Endothelial cell of umbilical vein (primary cell): Measurements from ENCODE around the gene CTIF. TPM values are rescaled to one million over a fixed set of nuclear protein-coding genes. Genes with fewer than 3 reads are reported as not detected.

Experiments
- BruUV-seq: library from RNA; stranded (reverse); fragments of 400-500 nt; replicated peaks from 2 replicates; lab custom pipeline; 2021; lab: Mats Ljungman, UMichigan
- CTCF ChIA-PET: fragments of 300-600, 350-600 bp; sonication (Branson Sonifier 250); formaldehyde crosslinking; loops from one replicate; lab custom pipeline; 2021; ENCODE audit warnings: antibody characterized with exemption, inconsistent platforms; lab: Charles Lee
- POLR2A ChIA-PET: fragments of 300-600, 350-600 bp; sonication (Branson Sonifier 250); formaldehyde crosslinking; loops from one replicate; lab custom pipeline; 2021; ENCODE audit warnings: antibody characterized with exemption, inconsistent platforms; lab: Charles Lee
- DNase-seq: peaks from one replicate; pipeline ENCODE4 v3.0.0-alpha.2; 2011; ENCODE audit warnings: low read depth, low spot score
- FAIRE-seq: peaks from 2 replicates; lab custom pipeline; 2011; peaks lifted over from hg19 to GRCh38; lab: Jason Lieb, UNC
- H2AFZ ChIP-seq: 2 replicates; pipeline ENCODE4 v1.6.0; 2012; ENCODE audit warnings: low read depth, low read length, control low read depth, inconsistent platforms
- H3K27ac ChIP-seq: 2 replicates; pipeline ENCODE4 v1.5.1; 2011; ENCODE audit warnings: low read depth, mild to moderate bottlenecking, control low read depth, low read length, moderate library complexity; ENCODE audit not compliant: insufficient read depth
- H3K27me3 ChIP-seq, 2 experiments: 2 replicates each; pipeline versions ENCODE4 v1.6.0 to v1.6.1; 2011; ENCODE audit warnings: low read length in 2 of 2, mixed read lengths in 1 of 2; ENCODE audit not compliant: control insufficient read depth in 2 of 2, insufficient read depth in 2 of 2
- H3K36me3 ChIP-seq, 2 experiments: 2 replicates in 1 of 2; 3 replicates in 1 of 2; pipeline ENCODE4 v1.5.1; 2011; ENCODE audit warnings: low read length in 2 of 2, mild to moderate bottlenecking in 1 of 2, moderate library complexity in 1 of 2; ENCODE audit not compliant: control insufficient read depth in 2 of 2, insufficient read depth in 2 of 2; ENCODE audit errors: extremely low read depth in 1 of 2
- H3K4me1 ChIP-seq: 3 replicates; pipeline ENCODE4 v1.5.1; 2011; ENCODE audit warnings: mild to moderate bottlenecking, low read length; ENCODE audit not compliant: control insufficient read depth, insufficient read depth; ENCODE audit errors: extremely low read depth
- H3K4me2 ChIP-seq: 2 replicates; pipeline ENCODE4 v1.6.1; 2011; ENCODE audit warnings: low read length, control low read depth, mixed read lengths; ENCODE audit not compliant: insufficient read depth
- H3K4me3 ChIP-seq, 3 experiments: fragments of 200-600 bp in 1 of 3; sonication (generic), shearing (Covaris generic) in 1 of 3; replicated peaks in 1 of 3; 2 replicates each; pipeline ENCODE4 v1.5.1; 2011 to 2016; ENCODE audit warnings: control low read depth in 3 of 3, low read length in 3 of 3, mild to moderate bottlenecking in 2 of 3, inconsistent platforms in 1 of 3, low read depth in 1 of 3, moderate library complexity in 1 of 3; ENCODE audit not compliant: insufficient read depth in 1 of 3
- H3K79me2 ChIP-seq: 2 replicates; pipeline ENCODE4 v1.6.0; 2012; ENCODE audit warnings: low read length, inconsistent platforms; ENCODE audit not compliant: control insufficient read depth, insufficient read depth
- H3K9ac ChIP-seq: replicated peaks from 2 replicates; pipeline ENCODE3; 2011; ENCODE audit warnings: low read length, control low read depth; ENCODE audit not compliant: insufficient read depth; ENCODE audit errors: extremely low read depth
- H3K9me1 ChIP-seq: replicated peaks from 3 replicates; pipeline ENCODE4 v1.6.0; 2011; ENCODE audit warnings: mild to moderate bottlenecking, low read length; ENCODE audit not compliant: control insufficient read depth, insufficient read depth; ENCODE audit errors: extremely low read depth
- H3K9me3 ChIP-seq: replicated peaks from 2 replicates; pipeline ENCODE4 v1.5.1; 2012; ENCODE audit warnings: low read length, inconsistent platforms; ENCODE audit not compliant: control insufficient read depth, insufficient read depth
- H4K20me1 ChIP-seq: replicated peaks from 2 replicates; pipeline ENCODE3; 2011; ENCODE audit warnings: mild to moderate bottlenecking, low read length; ENCODE audit not compliant: control insufficient read depth, insufficient read depth; ENCODE audit errors: extremely low read depth
- CTCF ChIP-seq, 2 donors: IDR thresholded peaks; 1 replicate in 1 of 2; 2 replicates in 1 of 2; pipeline ENCODE4 v1.5.1; 2011; ENCODE audit warnings: low read length in 2 of 2, mild to moderate bottlenecking in 2 of 2, moderate library complexity in 2 of 2, control low read depth in 1 of 2, inconsistent platforms in 1 of 2, low read depth in 1 of 2; ENCODE audit not compliant: insufficient read depth in 1 of 2; ENCODE audit errors: extremely low read depth in 1 of 2
- EZH2 ChIP-seq: IDR thresholded peaks from 2 replicates; pipeline ENCODE4 v1.6.1; 2012; ENCODE audit warnings: borderline replicate concordance, low read depth, mild to moderate bottlenecking, moderate library complexity, low read length, inconsistent platforms; ENCODE audit not compliant: severe bottlenecking
- FOS ChIP-seq: IDR thresholded peaks from 2 replicates; pipeline ENCODE4 v1.6.1; 2011; ENCODE audit warnings: mild to moderate bottlenecking, low read length, moderate library complexity, borderline replicate concordance; ENCODE audit not compliant: insufficient read depth
- GATA2 ChIP-seq: IDR thresholded peaks from 2 replicates; pipeline ENCODE4 v1.7.0; 2011; ENCODE audit warnings: low read depth, mild to moderate bottlenecking, moderate library complexity, mixed read lengths, low read length; ENCODE audit not compliant: insufficient read length, insufficient read depth
- JUN ChIP-seq: IDR thresholded peaks from 2 replicates; pipeline ENCODE4 v1.6.1; 2011; ENCODE audit warnings: borderline replicate concordance, low read depth; ENCODE audit not compliant: insufficient read length, insufficient read depth
- MAX ChIP-seq: IDR thresholded peaks from 2 replicates; pipeline ENCODE4 v1.6.1; 2011; ENCODE audit not compliant: insufficient read depth, insufficient read length
- MYC ChIP-seq: IDR thresholded peaks from one replicate; pipeline ENCODE4 v1.6.1; 2011; ENCODE audit warnings: mild to moderate bottlenecking, low read depth, low read length
- POLR2A ChIP-seq: IDR thresholded peaks from 2 replicates; pipeline ENCODE4 v1.6.1; 2012; ENCODE audit warnings: low read depth, mild to moderate bottlenecking, control low read depth, low read length
- POLR2AphosphoS5 ChIP-seq: IDR thresholded peaks from 2 replicates; pipeline ENCODE4 v1.6.1; 2012; ENCODE audit warnings: low read depth, mild to moderate bottlenecking, control low read depth, low read length, moderate library complexity; ENCODE audit not compliant: insufficient read depth
- dilution Hi-C: fragments of 300-500 bp; cut with MboI; formaldehyde crosslinking; loops from one replicate; pipeline ENCODE4 v1.15.0; 2019; ENCODE audit warnings: low sequenced_read_pairs; ENCODE audit not compliant: extremely low pct_ligation_motif_present
- intact Hi-C: fragments of 100-400 bp; cut with micrococcal nuclease; formaldehyde crosslinking; loops from one replicate; pipeline ENCODE4 v1.10.0; 2022
- polyA plus RNA-seq, 4 experiments: library from polyadenylated mRNA; depleted of rRNA in 3 of 4; stranded (reverse) in 3 of 4; unstranded in 1 of 4; fragments of >200 nt; gene quantifications; 2 replicates each; pipeline versions ENCODE4 v1.2.1 to v1.2.3, GENCODE V29; 2011 to 2012; ENCODE audit warnings: missing spikeins in 1 of 4
- total RNA-seq: library from RNA; stranded (reverse); gene quantifications from 2 replicates; pipeline ENCODE4 v1.2.3, GENCODE V29; 2021

CTIF gene
- total and polyA plus RNA-seq, 2 donors (not counting 3 experiments of a cell fraction or from before 2014, with no cell fraction given): 20.9 to 57.7 TPM

- CTCF ChIA-PET: interaction anchor here (1.3 kb wide), 1 partner anchor 44 kb away, joined by 3 read pairs; no protein-coding TSS in a partner anchor
- Histone ChIP-seq H3K79me2 (no peaks in the 10 kb centered on the region), H3K27ac (no peak overlapping the region), H3K9me3 (no peaks in the 10 kb centered on the region), H3K27me3 (no peaks in the 10 kb centered on the region), H3K9ac (no peak overlapping the region), H4K20me1 (no peaks in the 10 kb centered on the region), H3K4me1 (peaks cover 6% of the 10 kb centered on the region), H3K9me1 (no peaks in the 10 kb centered on the region), H3K36me3 (no peaks in the 10 kb centered on the region), H3K4me2 (no peak overlapping the region), H3K4me3 (no peak overlapping the region), H2AFZ (no peak overlapping the region)
- no TSS peak for BruUV-seq
- DNase-seq (no peak), FAIRE-seq (no peak)
- POLR2A ChIA-PET: no interaction called here
- dilution Hi-C loops: no loop called here
- intact Hi-C loops: no loop called here
- TF ChIP-seq MYC (no peak), POLR2AphosphoS5 (no peak), GATA2 (no peak), EZH2 (no peak), JUN (no peak), CTCF (IDR thresholded peaks at IDR 0.05; ENCODE audit: extremely low read depth in 1 of 2, insufficient read depth in 1 of 2, low read depth in 1 of 2, low read length in 2 of 2) (no peak), FOS (no peak), POLR2A (no peak), MAX (no peak)
Measured at GRCh38 chr18:48724939-48725338, 186.1 kb downstream of the CTIF start.
